GM23338 (cell line): ENCODE results near the gene LRP11.

Source experiments
- CTCF ChIP-seq, 2 experiments: fragments of 200-600 bp in 1 of 2; sonication (generic) in 1 of 2; conservative IDR thresholded peaks; 2 replicates each; pipeline versions ENCODE4 v1.5.1 to v1.6.1; 2016 to 2017; ENCODE audit warnings: antibody characterized with exemption in 2 of 2, low read depth in 2 of 2, mild to moderate bottlenecking in 2 of 2, moderate library complexity in 1 of 2
- EZH2 ChIP-seq: fragments of 200-600 bp; sonication (generic); IDR thresholded peaks from one replicate; pipeline ENCODE4 v1.8.0; 2017; ENCODE audit warnings: antibody characterized with exemption, mild to moderate bottlenecking, low read depth; ENCODE audit not compliant: unreplicated experiment
- EZH2phosphoT487 ChIP-seq: fragments of 200-600 bp; sonication (generic); IDR thresholded peaks from one replicate; pipeline ENCODE4 v1.8.1; 2018; ENCODE audit warnings: antibody characterized with exemption; ENCODE audit not compliant: unreplicated experiment
- POLR2AphosphoS5 ChIP-seq: IDR thresholded peaks from 2 replicates; pipeline ENCODE4 v1.6.1; 2016; ENCODE audit warnings: antibody characterized with exemption, low read depth

- TF ChIP-seq EZH2 (no peak), EZH2phosphoT487 (no peak), POLR2AphosphoS5 (no peak), CTCF (conservative IDR thresholded peaks at IDR 0.05; ENCODE audit: low read depth in 2 of 2) (no peak)
These were observed 18.6 kb downstream of the LRP11 start for GRCh38 chr6:149845549-149845948.
